ENCODE measurements around the gene CHEK2. TPM values are rescaled to one million over a fixed set of nuclear protein-coding genes. Genes with fewer than 3 reads are reported as not detected.

CHEK2 gene
- total RNA-seq, result 17.4 and 22.0 TPM in 2 replicates

DNA sequence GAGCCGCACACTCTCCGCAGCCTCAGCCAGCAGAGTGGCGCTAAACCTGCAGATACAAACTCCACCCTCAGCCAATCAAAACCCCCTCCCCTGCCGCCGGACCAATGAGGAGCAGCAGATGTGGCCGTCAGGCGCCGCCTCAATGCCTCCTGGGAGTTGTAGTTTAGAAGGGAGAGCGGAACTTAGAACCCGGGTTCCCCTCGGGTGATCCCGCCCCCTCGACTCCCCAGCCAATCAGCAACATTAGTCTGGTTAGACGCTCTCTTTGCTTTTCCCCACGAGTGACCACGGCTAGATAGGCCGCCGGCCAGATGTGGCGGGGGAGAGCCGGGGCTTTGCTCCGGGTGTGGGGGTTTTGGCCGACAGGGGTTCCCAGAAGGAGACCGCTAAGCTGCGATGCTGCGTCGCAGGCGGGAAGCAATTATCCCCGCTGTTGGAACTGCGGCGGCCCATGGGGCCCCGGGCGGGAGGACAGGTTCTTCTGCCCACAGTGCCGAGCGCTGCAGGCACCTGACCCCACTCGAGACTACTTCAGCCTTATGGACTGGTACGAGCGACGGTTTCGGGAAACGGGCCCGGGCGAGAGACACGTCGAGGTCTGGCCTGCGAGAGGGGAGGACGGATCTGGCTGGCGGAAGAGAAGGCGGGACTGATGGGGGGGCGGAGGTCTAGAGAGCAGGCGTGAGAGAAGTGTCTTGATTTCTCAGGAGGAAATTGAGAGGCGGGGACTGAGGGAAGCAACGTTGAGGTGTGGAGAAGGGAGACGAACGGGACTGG is at the start of gene CHEK2, which contains the start of gene HSCB:
Gene CHEK2 (minus strand): TSS at position 36 of the 777 bp plus-strand sequence. CDS start 7,099 bp downstream, outside the sequence.
Gene HSCB (plus strand): TSS at position 255 of the 777 bp plus-strand sequence. CDS start 57 bp downstream, at position 312.
- DNase-seq (ENCODE audit: low read depth), result peak; percentile 99
- peak within 1 kb of the TSS; percentile 77 for H3K4me3 ChIP-seq (ENCODE audit: low read depth, low read length)
- TF ChIP-seq, protein P1, sequence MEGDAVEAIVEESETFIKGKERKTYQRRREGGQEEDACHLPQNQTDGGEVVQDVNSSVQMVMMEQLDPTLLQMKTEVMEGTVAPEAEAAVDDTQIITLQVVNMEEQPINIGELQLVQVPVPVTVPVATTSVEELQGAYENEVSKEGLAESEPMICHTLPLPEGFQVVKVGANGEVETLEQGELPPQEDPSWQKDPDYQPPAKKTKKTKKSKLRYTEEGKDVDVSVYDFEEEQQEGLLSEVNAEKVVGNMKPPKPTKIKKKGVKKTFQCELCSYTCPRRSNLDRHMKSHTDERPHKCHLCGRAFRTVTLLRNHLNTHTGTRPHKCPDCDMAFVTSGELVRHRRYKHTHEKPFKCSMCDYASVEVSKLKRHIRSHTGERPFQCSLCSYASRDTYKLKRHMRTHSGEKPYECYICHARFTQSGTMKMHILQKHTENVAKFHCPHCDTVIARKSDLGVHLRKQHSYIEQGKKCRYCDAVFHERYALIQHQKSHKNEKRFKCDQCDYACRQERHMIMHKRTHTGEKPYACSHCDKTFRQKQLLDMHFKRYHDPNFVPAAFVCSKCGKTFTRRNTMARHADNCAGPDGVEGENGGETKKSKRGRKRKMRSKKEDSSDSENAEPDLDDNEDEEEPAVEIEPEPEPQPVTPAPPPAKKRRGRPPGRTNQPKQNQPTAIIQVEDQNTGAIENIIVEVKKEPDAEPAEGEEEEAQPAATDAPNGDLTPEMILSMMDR (IDR thresholded peaks at IDR 0.05; ENCODE audit: insufficient read depth, low read depth, low read length), result no peak

DNA sequence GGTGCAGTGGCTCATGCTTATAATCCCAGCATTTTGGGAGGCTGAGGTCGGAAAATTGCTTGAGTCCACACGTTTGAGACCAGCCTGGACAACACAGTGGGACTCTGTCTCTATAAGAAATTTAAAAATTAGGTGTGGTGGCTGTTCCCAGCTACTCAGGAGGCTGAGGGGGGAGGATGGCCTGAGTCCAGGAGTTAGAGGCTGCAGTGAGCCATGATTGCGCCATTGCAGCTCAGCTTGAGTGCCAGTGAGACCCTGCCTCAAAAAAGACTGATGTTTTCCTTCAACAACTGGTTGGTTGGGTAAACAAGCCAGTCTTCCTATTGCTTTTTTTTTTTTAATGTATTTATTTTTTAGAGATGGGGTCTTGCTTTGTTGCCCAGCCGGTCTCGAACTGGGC is 49.5 kb upstream of the CHEK2 start:
- no peak overlapping the region for H3K4me3 ChIP-seq (ENCODE audit: low read depth, low read length)
- TF ChIP-seq, protein P1 (IDR thresholded peaks at IDR 0.05; ENCODE audit: insufficient read depth, low read depth, low read length), result no peak
- DNase-seq (ENCODE audit: low read depth), result no peak

DNA sequence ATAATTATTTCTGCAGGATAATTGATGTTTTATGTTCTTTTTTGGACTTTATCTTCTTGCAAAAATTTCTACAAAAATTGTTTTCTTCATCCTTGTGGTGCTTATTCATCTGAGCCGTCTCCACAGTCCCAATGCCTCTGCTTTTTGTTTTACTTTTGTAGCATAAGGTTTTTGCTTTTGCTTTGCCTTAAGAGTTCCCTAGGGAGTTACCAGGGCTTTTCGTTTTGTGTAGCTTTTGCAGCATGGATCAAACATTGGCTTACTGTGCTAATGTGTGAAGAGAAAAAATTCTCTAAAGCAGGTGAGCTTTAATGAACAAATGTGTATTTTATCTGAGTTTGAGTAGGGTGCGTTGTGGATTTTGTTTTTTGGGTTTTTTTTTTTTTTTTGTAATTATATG is 47.0 kb upstream of the CHEK2 start:
- TF ChIP-seq, protein P1 (IDR thresholded peaks at IDR 0.05; ENCODE audit: insufficient read depth, low read depth, low read length), result no peak
- no peak for DNase-seq (ENCODE audit: low read depth)
- H3K4me3 ChIP-seq (ENCODE audit: low read depth, low read length), result no peak overlapping the region

DNA sequence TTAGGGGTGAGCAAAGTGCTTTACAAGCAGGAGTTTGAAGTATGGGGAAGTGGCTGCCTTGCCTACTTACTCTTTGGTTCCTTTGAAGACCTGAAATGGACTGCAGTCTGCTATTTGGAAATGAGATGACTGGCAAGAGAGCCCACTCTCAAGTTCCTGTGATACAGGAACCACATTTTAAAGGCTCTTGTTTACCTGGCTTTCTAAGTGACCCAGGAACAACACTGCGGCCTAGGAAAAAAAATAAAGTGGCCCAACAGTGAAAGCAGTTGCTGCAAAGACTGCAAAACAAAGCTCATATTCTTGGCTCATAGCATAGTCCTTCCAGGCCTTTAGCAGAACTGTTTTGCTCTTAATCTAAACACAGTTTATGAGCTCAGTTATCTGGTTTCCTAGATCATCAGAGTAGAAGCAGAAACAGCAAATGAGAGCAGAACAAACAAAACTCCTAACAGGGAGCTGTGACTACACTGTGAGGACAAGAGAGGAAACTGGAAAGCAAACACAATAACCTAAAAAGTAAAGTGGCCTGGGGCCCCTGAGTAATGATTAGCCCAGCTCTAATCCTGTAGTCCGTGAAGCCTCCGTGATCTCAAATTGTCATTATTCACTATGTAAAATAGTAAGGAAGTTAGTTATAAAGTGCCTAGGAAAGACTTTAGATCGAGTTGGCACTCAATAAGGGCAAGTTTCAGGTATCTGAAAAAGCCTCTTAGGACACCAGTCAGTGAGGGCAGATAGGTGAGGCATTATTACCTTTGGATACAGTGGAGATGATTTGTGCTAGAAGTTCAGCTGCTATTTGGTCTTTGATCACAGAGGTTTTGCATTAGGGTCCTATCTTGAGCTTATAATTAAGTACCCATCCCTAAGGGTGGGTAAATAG is 42.4 kb upstream of the CHEK2 start:
- TF ChIP-seq, protein P1 (IDR thresholded peaks at IDR 0.05; ENCODE audit: insufficient read depth, low read depth, low read length), result no peak
- H3K4me3 ChIP-seq (ENCODE audit: low read depth, low read length), result no peak overlapping the region
- peak; percentile 86 for DNase-seq (ENCODE audit: low read depth)

GRCh38 chr22:28780296-28780695 is 38.7 kb upstream of the CHEK2 start:
- TF ChIP-seq, protein P1 (IDR thresholded peaks at IDR 0.05; ENCODE audit: insufficient read depth, low read depth, low read length), result no peak
- no peak for DNase-seq (ENCODE audit: low read depth)
- H3K4me3 ChIP-seq (ENCODE audit: low read depth, low read length), result no peak overlapping the region

- no peak for DNase-seq (ENCODE audit: low read depth)
- no peak overlapping the region for H3K4me3 ChIP-seq (ENCODE audit: low read depth, low read length)
- TF ChIP-seq, protein P1 (IDR thresholded peaks at IDR 0.05; ENCODE audit: insufficient read depth, low read depth, low read length), result no peak
These were observed 38.2 kb upstream of the CHEK2 start for GRCh38 chr22:28779833-28780232.

Measured in fibroblast of villous mesenchyme (primary cell).